CD4-positive, CD25-positive, alpha-beta regulatory T cell (primary cell): ENCODE results near the gene TSC22D1. TPM values are rescaled to one million over a fixed set of nuclear protein-coding genes. Genes with fewer than 3 reads are reported as not detected.
A peak's percentile ranks its signal among the peaks of the same experiment; 100 is the strongest.

Source experiments
- ATAC-seq, 2 donors: fragments of 150-1000 bp; cut with Tn5 transposase; one replicate each; pipeline ENCODE4 v1.10.0; 2021; ENCODE audit warnings: low read depth in 2 of 2, moderate number of reproducible peaks in 2 of 2, moderate library complexity in 1 of 2
- DNase-seq, 3 donors: peaks; one replicate each; pipeline versions ENCODE4 v3.0.0 to v3.0.0-alpha.2; 2012 to 2022; ENCODE audit warnings: mixed read lengths in 1 of 3
- H3K27ac ChIP-seq: one replicate; pipeline ENCODE4 v1.7.0; 2013; ENCODE audit warnings: mild to moderate bottlenecking, low read length; ENCODE audit not compliant: insufficient read depth, poor library complexity, severe bottlenecking
- H3K27me3 ChIP-seq: one replicate; pipeline ENCODE4 v1.7.0; 2013; ENCODE audit warnings: low read length; ENCODE audit not compliant: control insufficient read depth, insufficient read depth
- H3K36me3 ChIP-seq: one replicate; pipeline ENCODE4 v1.7.0; 2013; ENCODE audit warnings: mild to moderate bottlenecking, low read length, moderate library complexity; ENCODE audit not compliant: control insufficient read depth, insufficient read depth
- H3K4me1 ChIP-seq: 2 replicates; pipeline ENCODE4 v1.7.0; 2013; ENCODE audit warnings: mild to moderate bottlenecking, low read length; ENCODE audit not compliant: insufficient read depth, control insufficient read depth, poor library complexity, severe bottlenecking
- H3K4me3 ChIP-seq: one replicate; pipeline ENCODE4 v1.7.0; 2013; ENCODE audit warnings: low read depth, mild to moderate bottlenecking, low read length, moderate library complexity
- H3K9me3 ChIP-seq, 2 experiments: 1 replicate in 1 of 2; 2 replicates in 1 of 2; pipeline ENCODE4 v1.7.0; 2013; ENCODE audit warnings: low read length in 2 of 2, mild to moderate bottlenecking in 1 of 2, moderate library complexity in 1 of 2; ENCODE audit not compliant: control insufficient read depth in 2 of 2
- H3K27ac Mint-ChIP-seq, 3 donors: one replicate each; pipeline ENCODE4 v1.8.0; 2020 to 2022; ENCODE audit warnings: mild to moderate bottlenecking in 3 of 3, mixed read lengths in 3 of 3, moderate library complexity in 2 of 3
- H3K27me3 Mint-ChIP-seq: one replicate; pipeline ENCODE4 v1.8.0; 2022; ENCODE audit warnings: mild to moderate bottlenecking, mixed read lengths
- H3K36me3 Mint-ChIP-seq: one replicate; pipeline ENCODE4 v1.8.0; 2020; ENCODE audit warnings: mixed read lengths
- H3K4me1 Mint-ChIP-seq, 4 donors: one replicate each; pipeline ENCODE4 v1.8.0; 2020 to 2022; ENCODE audit warnings: mixed read lengths in 4 of 4, mild to moderate bottlenecking in 1 of 4
- H3K4me3 Mint-ChIP-seq, 4 donors: one replicate each; pipeline ENCODE4 v1.8.0; 2020 to 2022; ENCODE audit warnings: mild to moderate bottlenecking in 4 of 4, mixed read lengths in 4 of 4, moderate library complexity in 3 of 4
- H3K9me3 Mint-ChIP-seq, 7 donors: one replicate each; pipeline ENCODE4 v1.8.0; 2020 to 2022; ENCODE audit warnings: mixed read lengths in 7 of 7, mild to moderate bottlenecking in 3 of 7, moderate library complexity in 2 of 7
- polyA plus RNA-seq, 4 donors: library from polyadenylated mRNA; unstranded; fragments of 300-500 nt; fragmentation: Illumina TruSeq; gene quantifications; one replicate each; pipeline ENCODE4 v1.2.3, GENCODE V29; 2021
- total RNA-seq: library from RNA; stranded (reverse); gene quantifications from one replicate; pipeline ENCODE4 v1.2.3, GENCODE V29; 2022

TSC22D1 gene
- total and polyA plus RNA-seq, 5 donors from 2014 or later, result 4.0 to 35.9 (median 4.1) TPM

- Histone ChIP-seq H3K9me3 (no peaks in the 10 kb centered on the region), H3K27ac (no peak overlapping the region), H3K4me1 (peaks cover 33% of the 10 kb centered on the region), H3K4me3 (no peak overlapping the region), H3K27me3 (peaks cover 18% of the 10 kb centered on the region), H3K36me3 (no peaks in the 10 kb centered on the region)
- ATAC-seq, result no peak
- DNase-seq, result no peak
- peaks cover 40% of the 10 kb centered on the region for H3K27me3 Mint-ChIP-seq
- no peaks in the 10 kb centered on the region for H3K9me3 Mint-ChIP-seq
- H3K36me3 Mint-ChIP-seq, result peaks cover 2% of the 10 kb centered on the region
- peaks cover 15 to 33% (median 27%) of the 10 kb centered on the region in 4 donors for H3K4me1 Mint-ChIP-seq
- no peak overlapping the region for H3K27ac Mint-ChIP-seq
- no peak overlapping the region for H3K4me3 Mint-ChIP-seq
These were observed 137.9 kb downstream of the TSC22D1 start for GRCh38 chr13:44438234-44438579.

- peaks cover 33% of the 10 kb centered on the region for H3K4me1 ChIP-seq
- Mint-ChIP-seq H3K27ac (no peak overlapping the region), H3K4me1 (peaks cover 15 to 33% (median 27%) of the 10 kb centered on the region in 4 donors), H3K4me3 (peak overlapping the region; percentile 75 to 94 (median 82)), H3K27me3 (peaks cover 40% of the 10 kb centered on the region), H3K9me3 (no peaks in the 10 kb centered on the region), H3K36me3 (peaks cover 8% of the 10 kb centered on the region)
- H3K36me3 ChIP-seq, result no peaks in the 10 kb centered on the region
- H3K4me3 ChIP-seq, result peak overlapping the region; percentile 42
- H3K27ac ChIP-seq, result no peak overlapping the region
- ATAC-seq, result peak in 1 of 2 donors; percentile 45
- peak in 2 of 3 donors; percentile 55 to 67 for DNase-seq
- peaks cover 18% of the 10 kb centered on the region for H3K27me3 ChIP-seq
- no peaks in the 10 kb centered on the region for H3K9me3 ChIP-seq
These were observed 138.5 kb downstream of the TSC22D1 start for GRCh38 chr13:44437356-44438233.

- peak overlapping the region; percentile 77 to 94 (median 86) for H3K4me3 Mint-ChIP-seq
- Histone ChIP-seq H3K36me3 (no peaks in the 10 kb centered on the region), H3K4me1 (peaks cover 33% of the 10 kb centered on the region), H3K27me3 (peaks cover 16% of the 10 kb centered on the region), H3K9me3 (no peaks in the 10 kb centered on the region), H3K4me3 (peak overlapping the region; percentile 68), H3K27ac (no peak overlapping the region)
- H3K27ac Mint-ChIP-seq, result peak overlapping the region in 1 of 3 donors; percentile 79
- peak in 1 of 2 donors; percentile 27 for ATAC-seq
- H3K27me3 Mint-ChIP-seq, result peaks cover 40% of the 10 kb centered on the region
- no peaks in the 10 kb centered on the region for H3K9me3 Mint-ChIP-seq
- peaks cover 12 to 33% (median 27%) of the 10 kb centered on the region in 4 donors for H3K4me1 Mint-ChIP-seq
- peak; percentile 11 to 27 (median 18) for DNase-seq
- H3K36me3 Mint-ChIP-seq, result peaks cover 8% of the 10 kb centered on the region
These were observed 139.4 kb downstream of the TSC22D1 start for GRCh38 chr13:44436589-44437337.

GRCh38 chr13:44435919-44436510, 140.1 kb downstream of the TSC22D1 start:
- Histone ChIP-seq H3K4me3 (peak overlapping the region; percentile 68), H3K9me3 (no peaks in the 10 kb centered on the region), H3K27ac (no peak overlapping the region), H3K36me3 (no peaks in the 10 kb centered on the region), H3K27me3 (peaks cover 16% of the 10 kb centered on the region), H3K4me1 (peaks cover 33% of the 10 kb centered on the region)
- no peak for ATAC-seq
- peak in 1 of 3 donors; percentile 2 for DNase-seq
- Mint-ChIP-seq H3K27me3 (peaks cover 38% of the 10 kb centered on the region), H3K4me3 (peak overlapping the region; percentile 77 to 93 (median 86)), H3K9me3 (no peaks in the 10 kb centered on the region), H3K27ac (peak overlapping the region; percentile 32 to 79 (median 75)), H3K4me1 (peaks cover 12 to 33% (median 27%) of the 10 kb centered on the region in 4 donors), H3K36me3 (peaks cover 8% of the 10 kb centered on the region)

- no peaks in the 10 kb centered on the region for H3K9me3 ChIP-seq
- H3K36me3 Mint-ChIP-seq, result peaks cover 8% of the 10 kb centered on the region
- peaks cover 33% of the 10 kb centered on the region for H3K4me1 ChIP-seq
- peaks cover 12 to 33% (median 27%) of the 10 kb centered on the region in 4 donors for H3K4me1 Mint-ChIP-seq
- peaks cover 34% of the 10 kb centered on the region for H3K27me3 Mint-ChIP-seq
- no peaks in the 10 kb centered on the region for H3K9me3 Mint-ChIP-seq
- H3K27me3 ChIP-seq, result peaks cover 16% of the 10 kb centered on the region
- H3K36me3 ChIP-seq, result no peaks in the 10 kb centered on the region
- peak overlapping the region; percentile 77 to 93 (median 86) for H3K4me3 Mint-ChIP-seq
- ATAC-seq (peak; percentile 84 to 86), DNase-seq (peak; percentile 75 to 90 (median 78))
- H3K4me3 ChIP-seq, result peak overlapping the region; percentile 68
- peak overlapping the region; percentile 32 to 79 (median 75) for H3K27ac Mint-ChIP-seq
- H3K27ac ChIP-seq, result no peak overlapping the region
These were observed 140.8 kb downstream of the TSC22D1 start for GRCh38 chr13:44435142-44435918.

- DNase-seq (no peak), ATAC-seq (no peak)
- H3K27ac ChIP-seq, result no peak overlapping the region
- Mint-ChIP-seq H3K9me3 (no peaks in the 10 kb centered on the region), H3K4me3 (peak overlapping the region in 3 of 4 donors; percentile 57 to 87 (median 84)), H3K27me3 (peaks cover 34% of the 10 kb centered on the region), H3K27ac (peak overlapping the region in 1 of 3 donors; percentile 79), H3K36me3 (peaks cover 8% of the 10 kb centered on the region), H3K4me1 (peaks cover 12 to 33% (median 27%) of the 10 kb centered on the region in 4 donors)
- H3K4me1 ChIP-seq, result peaks cover 33% of the 10 kb centered on the region
- H3K36me3 ChIP-seq, result no peaks in the 10 kb centered on the region
- peak overlapping the region; percentile 64 for H3K4me3 ChIP-seq
- peaks cover 16% of the 10 kb centered on the region for H3K27me3 ChIP-seq
- H3K9me3 ChIP-seq, result no peaks in the 10 kb centered on the region
These were observed 141.4 kb downstream of the TSC22D1 start for GRCh38 chr13:44434766-44435141.
